Heart left ventricle (tissue), 16 donors: ENCODE measurements around the gene RNF40. TPM values are rescaled to one million over a fixed set of nuclear protein-coding genes. Genes with fewer than 3 reads are reported as not detected.
A peak's percentile ranks its signal among the peaks of the same experiment; 100 is the strongest.
"Not testable (repeated sequence)": the region's sequence is repeated elsewhere in the genome, so short reads cannot be mapped to it uniquely, and the experiment has no call there.

ENCODE experiments used
- ATAC-seq, 4 donors: fragments of 200-7000 bp; cut with Tn5 transposase; one replicate each; pipeline ENCODE4 v1.9.1; 2020 to 2022; ENCODE audit warnings: moderate library complexity in 4 of 4, mild to moderate bottlenecking in 3 of 4, moderate number of reproducible peaks in 1 of 4
- DNase-seq, 5 donors: peaks; one replicate each; pipeline ENCODE4 v3.0.0-alpha.2; 2020
- H3K27ac ChIP-seq, 12 donors: fragments of 200-600 bp; sonication (generic) in 4 of 12; one replicate each; pipeline versions ENCODE4 v1.5.0 to v1.8.0; 2016 to 2022; ENCODE audit warnings: mild to moderate bottlenecking in 2 of 12
- H3K27me3 ChIP-seq, 9 donors: fragments of 200-600 bp; sonication (generic) in 2 of 9; one replicate each; pipeline versions ENCODE4 v1.5.1 to v1.8.0; 2016 to 2022; ENCODE audit warnings: mild to moderate bottlenecking in 3 of 9
- H3K36me3 ChIP-seq, 9 donors: fragments of 200-600 bp; sonication (generic) in 2 of 9; one replicate each; pipeline versions ENCODE4 v1.5.0 to v1.8.0; 2018 to 2022; ENCODE audit warnings: mild to moderate bottlenecking in 2 of 9
- H3K4me1 ChIP-seq, 12 donors: fragments of 200-600 bp; sonication (generic) in 4 of 12; one replicate each; pipeline versions ENCODE4 v1.5.0 to v1.8.0; 2016 to 2022; ENCODE audit warnings: mild to moderate bottlenecking in 3 of 12
- H3K4me3 ChIP-seq, 12 donors: fragments of 200-600 bp; sonication (generic) in 4 of 12; one replicate each; pipeline versions ENCODE4 v1.5.0 to v1.8.0; 2017 to 2022; ENCODE audit warnings: mild to moderate bottlenecking in 9 of 12, moderate library complexity in 4 of 12
- H3K9me3 ChIP-seq, 12 donors: fragments of 200-600 bp; sonication (generic) in 4 of 12; one replicate each; pipeline versions ENCODE4 v1.5.0 to v1.8.0; 2016 to 2022; ENCODE audit warnings: mild to moderate bottlenecking in 1 of 12
- POLR2A ChIP-seq, 2 donors: fragments of 450-650 bp; IDR thresholded peaks; one replicate each; pipeline ENCODE4 v1.6.1; 2017; ENCODE audit warnings: antibody characterized with exemption in 2 of 2, mild to moderate bottlenecking in 2 of 2, moderate library complexity in 2 of 2
- WGBS, 4 donors: extraction: QIAGEN DNeasy Blood & Tissue Kit in 2 of 4; methylation state at CpG; one replicate each; pipeline versions ENCODE4 v1.1.5 to v1.1.7; 2013 to 2018; 5-methylcytosine and 5-hydroxymethylcytosine counted together
- intact Hi-C, 10 donors: fragments of 100-400 bp; cut with DNase I; formaldehyde crosslinking; loops; one replicate each; pipeline versions ENCODE4 v1.11.1 to v1.14.2; 2022
- polyA plus RNA-seq, 2 donors: library from polyadenylated mRNA; stranded (reverse); fragments of 200-250 nt; gene quantifications; one replicate each; pipeline ENCODE4 v1.2.3, GENCODE V29; 2013
- total RNA-seq, 9 donors: library from RNA; depleted of rRNA in 2 of 9; stranded (reverse); fragments of >200 nt in 2 of 9; fragmentation: NEBNext Ultra II Directional in 3 of 9; extraction: Animal tissue kit (Norgen Biotek cat#: 25700) in 3 of 9; gene quantifications; one replicate each; pipeline versions ENCODE4 v1.1.0 to v1.2.4, GENCODE V29; 2016 to 2023
- TF ChIP-seq, protein P1 (sequence below), 12 donors: fragments of 200-600 bp; sonication (generic) in 4 of 12; IDR thresholded peaks; one replicate each; pipeline versions ENCODE4 v1.5.0 to v1.8.0; 2018 to 2022; ENCODE audit warnings: antibody characterized with exemption in 12 of 12, mild to moderate bottlenecking in 5 of 12
- donor health status: ischemic (EF 13 %, LVEDD 7.1; RV severe dilation, severe dysfunction).
- donor health status: healthy with polysubstance abuse.
- donor health status: DM: no; HTN: yes; CAD: no.
- donor health status: DM: no; HTN: no; CAD: no.
- donor health status: ischemic (EF 25% LVEDD 6.9; RV normal size, moderate dysfunction).
- donor health status: ischemic (EF 25% LVEDD 5.7; RV mildly dilated, moderate dysfunction).
- donor health status: healthy.
- donor health status: DM: yes; HTN: yes; CAD: no.
- donor health status: ischemic (EF 35%, LVEDD 5.7; RV mildly dilated, moderate dysfunction).
- donor health status: nonischemic (EF 11% LVEDD 7.7; RV severe dilation, severe dysfunction).
- donor health status: DM: yes; HTN: yes; CAD: no.
- donor health status: PGD.
- donor health status: ischemic (EF 29% LVEDD 5.4; RV normal size, mild dysfunction).
- donor health status: nonischemic (EF 23%, LVEDD 6.1; RV moderate dilation, normal function).

Gene RNF40
- total and polyA plus RNA-seq, 11 donors = 29.3 to 66.9 (median 50.3) TPM

DNA sequence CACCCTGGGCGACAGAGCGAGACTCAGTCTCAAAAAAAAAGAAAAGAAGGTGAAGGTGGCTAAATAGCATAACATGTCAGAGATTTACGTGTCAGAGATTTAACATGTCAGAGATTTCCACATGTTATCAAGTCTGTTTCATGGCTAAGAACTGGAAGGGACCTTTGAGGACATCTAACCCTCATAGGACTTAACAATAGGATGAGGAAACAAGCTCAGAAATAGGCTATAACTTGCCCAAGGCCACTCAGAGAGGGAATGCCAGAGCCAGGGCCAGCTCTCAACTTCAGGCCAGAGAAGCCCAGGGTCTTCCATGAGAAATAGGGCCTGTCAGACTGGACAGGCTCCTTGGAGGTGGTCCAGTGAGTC is 51.7 kb downstream of the RNF40 start:
- Histone ChIP-seq H3K4me3 (peak overlapping the region in 11 of 12 donors; percentile 31 to 66 (median 51)), H3K27ac (peak overlapping the region in 11 of 12 donors; percentile 60 to 90 (median 77)), H3K4me1 (peaks cover 0 to 12% (median 6%) of the 10 kb centered on the region in 12 donors), H3K27me3 (no peaks in the 10 kb centered on the region), H3K36me3 (no peaks in the 10 kb centered on the region), H3K9me3 (no peaks in the 10 kb centered on the region)
- WGBS, 4 donors = 88 to 92% (median 91%) methylated on average over 3 of the region's 3 CpGs
- intact Hi-C loops = loop anchor here in 2 of 10 donors (5.0 to 10.0 kb wide), 2 partner anchors 37 to 61 kb away; no protein-coding TSS in a partner anchor
- TF ChIP-seq, protein P1, sequence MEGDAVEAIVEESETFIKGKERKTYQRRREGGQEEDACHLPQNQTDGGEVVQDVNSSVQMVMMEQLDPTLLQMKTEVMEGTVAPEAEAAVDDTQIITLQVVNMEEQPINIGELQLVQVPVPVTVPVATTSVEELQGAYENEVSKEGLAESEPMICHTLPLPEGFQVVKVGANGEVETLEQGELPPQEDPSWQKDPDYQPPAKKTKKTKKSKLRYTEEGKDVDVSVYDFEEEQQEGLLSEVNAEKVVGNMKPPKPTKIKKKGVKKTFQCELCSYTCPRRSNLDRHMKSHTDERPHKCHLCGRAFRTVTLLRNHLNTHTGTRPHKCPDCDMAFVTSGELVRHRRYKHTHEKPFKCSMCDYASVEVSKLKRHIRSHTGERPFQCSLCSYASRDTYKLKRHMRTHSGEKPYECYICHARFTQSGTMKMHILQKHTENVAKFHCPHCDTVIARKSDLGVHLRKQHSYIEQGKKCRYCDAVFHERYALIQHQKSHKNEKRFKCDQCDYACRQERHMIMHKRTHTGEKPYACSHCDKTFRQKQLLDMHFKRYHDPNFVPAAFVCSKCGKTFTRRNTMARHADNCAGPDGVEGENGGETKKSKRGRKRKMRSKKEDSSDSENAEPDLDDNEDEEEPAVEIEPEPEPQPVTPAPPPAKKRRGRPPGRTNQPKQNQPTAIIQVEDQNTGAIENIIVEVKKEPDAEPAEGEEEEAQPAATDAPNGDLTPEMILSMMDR (IDR thresholded peaks at IDR 0.05) = no peak
- no peak for TF ChIP-seq POLR2A (IDR thresholded peaks at IDR 0.05)
- no peak for DNase-seq
- ATAC-seq = peak in 3 of 4 donors; percentile 19

DNA sequence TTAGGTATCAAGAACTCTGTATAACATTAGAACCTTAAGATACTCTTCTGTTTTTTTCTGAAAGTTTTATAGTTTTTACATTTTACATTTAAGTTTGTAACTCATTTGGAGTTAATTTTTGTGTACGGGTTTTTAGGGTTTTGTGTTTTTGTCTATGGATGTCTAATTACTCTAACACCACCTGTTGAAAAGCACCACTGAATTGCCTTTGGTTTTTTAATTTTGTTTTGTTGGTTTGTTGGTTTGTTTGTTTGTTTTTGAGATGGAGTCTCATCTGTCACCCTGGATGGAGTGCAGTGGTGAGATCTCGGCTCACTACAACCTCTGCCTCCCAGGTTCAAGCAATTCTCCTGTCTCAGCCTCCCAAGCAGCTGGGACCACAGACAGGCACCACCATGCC is 54.6 kb downstream of the RNF40 start:
- Histone ChIP-seq H3K4me1 (peaks cover 0 to 12% (median 6%) of the 10 kb centered on the region in 12 donors), H3K27ac (no peak overlapping the region), H3K9me3 (no peaks in the 10 kb centered on the region), H3K36me3 (no peaks in the 10 kb centered on the region), H3K27me3 (no peaks in the 10 kb centered on the region), H3K4me3 (no peak overlapping the region)
- ATAC-seq = no peak
- intact Hi-C loops = loop anchor here in 1 of 10 donors (10.0 kb wide), 1 partner anchor 58 kb away; no protein-coding TSS in a partner anchor
- WGBS, 4 donors = 65 to 78% (median 71%) methylated on average over 2 of the region's 2 CpGs
- TF ChIP-seq, protein P1 (IDR thresholded peaks at IDR 0.05) = no peak
- no peak for TF ChIP-seq POLR2A (IDR thresholded peaks at IDR 0.05)
- DNase-seq = no peak

DNA sequence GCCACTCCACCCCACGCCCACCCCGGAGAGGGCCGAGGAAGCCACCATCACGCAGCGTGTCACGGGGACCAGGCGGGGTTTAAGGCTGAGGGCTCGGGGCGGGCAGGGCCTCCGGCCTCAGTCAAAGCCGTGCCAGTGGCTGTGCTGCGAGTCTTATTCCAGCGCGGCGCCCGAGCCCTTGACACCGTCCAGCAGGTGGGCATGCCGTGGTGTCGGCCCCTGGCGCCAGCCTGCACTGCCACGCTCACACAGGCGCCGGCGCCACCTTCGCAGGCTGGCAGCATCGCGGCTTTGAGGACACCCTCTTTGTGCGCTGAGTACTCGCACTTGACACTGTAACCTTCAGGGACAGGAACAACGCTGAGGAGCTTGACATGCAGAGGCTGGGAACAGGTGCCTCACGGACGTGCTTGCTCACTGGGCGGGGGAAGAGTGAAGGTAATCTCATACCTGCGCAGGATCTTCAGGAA is 58.9 kb downstream of the RNF40 start:
- WGBS, 4 donors = 87 to 90% (median 88%) methylated on average over 20 to 34 of the region's 34 CpGs
- no peak overlapping the region for H3K4me3 ChIP-seq
- DNase-seq (no peak), ATAC-seq (peak in 1 of 4 donors; percentile 56)
- no peaks in the 10 kb centered on the region for H3K27me3 ChIP-seq
- intact Hi-C loops = no loop called here
- H3K4me1 ChIP-seq = no peaks in the 10 kb centered on the region
- H3K27ac ChIP-seq = no peak overlapping the region
- no peaks in the 10 kb centered on the region for H3K9me3 ChIP-seq
- TF ChIP-seq, protein P1 (IDR thresholded peaks at IDR 0.05) = no peak
- no peak for TF ChIP-seq POLR2A (IDR thresholded peaks at IDR 0.05)
- H3K36me3 ChIP-seq = no peaks in the 10 kb centered on the region

DNA sequence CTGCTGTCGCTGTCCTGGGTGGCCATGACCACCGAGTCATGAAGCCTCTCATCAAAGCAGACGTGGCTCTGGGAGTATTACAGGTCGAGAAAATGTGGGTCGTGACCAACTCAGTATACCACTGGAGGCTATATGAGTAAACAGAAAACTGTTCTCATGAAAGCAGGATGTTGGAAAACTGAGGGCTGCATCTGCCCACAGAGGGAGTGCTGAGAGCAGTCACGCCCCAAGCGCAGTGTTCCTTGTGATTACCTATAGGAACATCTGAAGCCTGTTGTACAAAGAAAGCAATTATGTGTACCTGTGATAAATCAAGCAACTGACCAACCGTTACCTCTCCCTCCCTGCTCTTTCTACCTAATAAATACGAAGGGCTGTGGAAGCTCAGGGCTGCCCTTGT is 59.3 kb downstream of the RNF40 start:
- ATAC-seq, H3K4me3 ChIP-seq, H3K4me1 ChIP-seq, H3K9me3 ChIP-seq, H3K27me3 ChIP-seq, H3K27ac ChIP-seq, intact Hi-C loops, DNase-seq, H3K36me3 ChIP-seq: not testable (repeated sequence)
- 88 to 92% (median 89%) methylated on average over 9 of the region's 9 CpGs for WGBS, 4 donors

DNA sequence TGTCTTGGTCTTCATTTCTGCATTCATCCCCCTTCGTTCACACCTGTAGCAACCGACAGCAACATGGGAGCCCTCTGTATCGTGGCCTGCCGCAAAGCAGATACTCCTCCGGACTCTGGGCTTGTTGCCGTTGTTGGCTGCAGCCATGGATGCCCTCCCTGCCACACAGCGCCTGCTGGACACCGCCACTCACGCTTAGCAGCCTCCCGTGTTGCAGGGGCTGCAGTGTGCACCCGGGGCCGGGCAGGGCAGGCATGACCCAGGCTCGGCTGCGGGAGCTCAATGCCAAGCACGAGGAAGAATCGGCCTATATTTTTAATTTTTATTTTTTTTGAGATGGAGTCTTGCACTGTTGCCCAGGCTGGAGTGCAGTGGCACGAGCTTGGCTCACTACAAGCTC is 59.8 kb downstream of the RNF40 start:
- WGBS, 4 donors = 87 to 89% (median 89%) methylated on average over 17 of the region's 17 CpGs
- TF ChIP-seq, protein P1 (IDR thresholded peaks at IDR 0.05) = no peak
- TF ChIP-seq POLR2A (IDR thresholded peaks at IDR 0.05) = no peak

More for the DNA sequence above, 59.8 kb downstream of the RNF40 start:
- DNase-seq (no peak), ATAC-seq (no peak)
- Histone ChIP-seq H3K27ac (no peak overlapping the region), H3K4me1 (no peaks in the 10 kb centered on the region), H3K9me3 (no peaks in the 10 kb centered on the region), H3K4me3 (no peak overlapping the region), H3K36me3 (no peaks in the 10 kb centered on the region), H3K27me3 (no peaks in the 10 kb centered on the region)
- intact Hi-C loops = no loop called here
